Muscle layer of duodenum (tissue), 2 donors: ENCODE data around the gene TCF4.

ENCODE experiments used
- H3K27ac ChIP-seq: one replicate; pipeline ENCODE4 v1.7.0; 2013; ENCODE audit warnings: mild to moderate bottlenecking, low read length
- H3K27me3 ChIP-seq: one replicate; pipeline ENCODE4 v1.7.0; 2013; ENCODE audit warnings: low read depth, mild to moderate bottlenecking, control low read depth, low read length
- H3K36me3 ChIP-seq, 2 donors: one replicate each; pipeline ENCODE4 v1.7.0; 2013; ENCODE audit warnings: low read length in 2 of 2, control low read depth in 1 of 2, mild to moderate bottlenecking in 1 of 2; ENCODE audit not compliant: insufficient read depth in 2 of 2, control insufficient read depth in 1 of 2
- H3K4me1 ChIP-seq, 2 donors: one replicate each; pipeline ENCODE4 v1.7.0; 2013; ENCODE audit warnings: low read length in 2 of 2, mild to moderate bottlenecking in 2 of 2, control low read depth in 1 of 2, moderate library complexity in 1 of 2; ENCODE audit not compliant: insufficient read depth in 2 of 2, control insufficient read depth in 1 of 2
- H3K4me3 ChIP-seq, 2 donors: one replicate each; pipeline ENCODE4 v1.7.0; 2013; ENCODE audit warnings: low read length in 2 of 2, low read depth in 1 of 2, mild to moderate bottlenecking in 1 of 2
- H3K9me3 ChIP-seq, 2 donors: one replicate each; pipeline ENCODE4 v1.7.0; 2013; ENCODE audit warnings: low read length in 2 of 2, control low read depth in 1 of 2, mild to moderate bottlenecking in 1 of 2; ENCODE audit not compliant: control insufficient read depth in 1 of 2
- donor health status: healthy.

The TCF4 gene

DNA sequence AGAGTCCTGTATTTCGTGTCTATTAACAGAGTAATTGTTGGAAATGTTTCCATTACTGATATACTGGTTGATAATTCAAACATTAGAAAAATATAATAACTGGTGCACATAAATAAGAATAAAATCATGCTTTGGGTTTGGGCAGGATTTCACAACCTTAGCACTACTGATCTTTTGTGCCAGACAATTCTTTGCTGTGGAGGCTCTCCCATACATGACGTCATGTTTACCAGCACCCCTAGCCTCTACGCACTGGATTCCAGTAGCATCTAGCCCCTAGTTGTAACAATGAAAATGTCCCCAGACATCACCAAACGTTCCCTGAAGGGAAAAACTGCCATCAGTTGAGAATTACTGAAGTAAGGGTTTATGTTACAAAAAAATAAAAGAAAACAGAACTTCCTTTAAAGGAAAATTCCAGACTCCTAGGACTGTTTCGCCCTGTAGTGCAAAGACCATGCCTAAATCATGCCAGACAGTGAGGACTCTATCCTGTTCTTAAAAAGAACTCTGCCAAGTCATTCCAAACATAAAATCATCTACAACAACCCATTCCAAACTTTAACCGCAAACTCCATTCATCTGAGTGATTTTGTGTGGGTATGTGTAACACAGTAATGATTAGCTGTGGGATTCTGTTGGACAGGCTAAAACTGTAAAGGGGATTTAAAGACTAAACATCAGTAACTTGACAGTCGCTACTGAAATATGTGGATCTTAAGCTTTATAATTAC lies 315.3 kb downstream of the TCF4 start:
- H3K4me1 ChIP-seq, result peaks cover 3 to 4% of the 10 kb centered on the region in 2 donors
- H3K27me3 ChIP-seq, result no peaks in the 10 kb centered on the region
- H3K9me3 ChIP-seq, result no peaks in the 10 kb centered on the region
- H3K36me3 ChIP-seq, result peaks cover 14 to 41% of the 10 kb centered on the region in 2 donors
- H3K27ac ChIP-seq, result peak overlapping the region; percentile 12
- no peak overlapping the region for H3K4me3 ChIP-seq

DNA sequence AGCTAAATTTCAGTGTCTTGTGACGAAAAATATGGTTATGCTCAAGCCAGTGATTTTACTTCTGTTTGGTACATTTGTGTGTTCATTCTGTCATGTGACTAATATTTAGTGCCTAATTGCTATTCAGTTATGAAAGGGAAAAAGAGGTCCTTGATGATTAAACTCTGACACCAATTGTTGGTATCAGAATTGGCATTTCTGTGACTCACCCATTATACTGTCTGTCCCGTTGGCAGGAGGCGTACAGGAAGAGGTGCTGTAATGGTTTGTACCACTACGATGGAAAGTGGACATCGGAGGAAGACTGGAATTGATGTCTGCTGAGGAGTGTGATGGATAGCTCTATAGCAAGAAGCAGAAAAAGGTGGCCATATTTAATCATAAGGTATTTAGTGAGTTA lies 318.4 kb downstream of the TCF4 start:
- Histone ChIP-seq H3K27ac (no peak overlapping the region), H3K36me3 (peaks cover 24 to 42% of the 10 kb centered on the region in 2 donors), H3K9me3 (no peaks in the 10 kb centered on the region), H3K4me1 (peaks cover 3 to 4% of the 10 kb centered on the region in 2 donors), H3K4me3 (no peak overlapping the region), H3K27me3 (no peaks in the 10 kb centered on the region)

DNA sequence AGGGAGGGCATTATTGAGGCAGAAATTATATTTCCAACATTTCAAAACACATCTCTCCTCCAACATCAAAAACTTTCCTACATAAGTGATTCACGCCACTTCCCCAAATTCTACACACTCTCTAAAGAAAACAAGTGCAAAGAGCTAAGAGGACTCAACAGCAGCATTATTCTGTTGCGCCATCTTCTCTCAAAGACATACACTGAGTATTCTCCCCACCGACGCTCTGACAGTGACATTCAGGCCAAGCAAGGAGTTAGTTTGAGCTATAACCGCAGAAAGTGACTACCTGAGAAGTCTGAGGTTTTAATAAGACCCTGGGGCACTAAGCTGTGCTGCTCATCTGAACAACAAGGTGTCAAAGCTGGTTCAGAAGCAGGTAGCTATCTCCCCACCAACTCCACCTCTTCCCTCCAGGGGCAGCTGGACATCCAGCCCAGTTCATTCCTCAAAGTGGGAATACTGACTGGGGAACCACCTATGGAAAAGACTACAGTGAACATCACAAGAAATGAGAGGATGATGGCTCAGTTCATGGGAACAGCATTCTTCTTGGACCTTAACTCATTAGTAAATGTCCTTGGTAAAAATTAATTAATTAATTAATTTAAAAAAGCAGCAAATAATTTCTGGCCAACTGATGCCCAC lies 319.2 kb downstream of the TCF4 start:
- no peak overlapping the region for H3K27ac ChIP-seq
- peaks cover 3 to 4% of the 10 kb centered on the region in 2 donors for H3K4me1 ChIP-seq
- no peaks in the 10 kb centered on the region for H3K9me3 ChIP-seq
- no peak overlapping the region for H3K4me3 ChIP-seq
- peaks cover 25 to 34% of the 10 kb centered on the region in 2 donors for H3K36me3 ChIP-seq
- H3K27me3 ChIP-seq, result no peaks in the 10 kb centered on the region

DNA sequence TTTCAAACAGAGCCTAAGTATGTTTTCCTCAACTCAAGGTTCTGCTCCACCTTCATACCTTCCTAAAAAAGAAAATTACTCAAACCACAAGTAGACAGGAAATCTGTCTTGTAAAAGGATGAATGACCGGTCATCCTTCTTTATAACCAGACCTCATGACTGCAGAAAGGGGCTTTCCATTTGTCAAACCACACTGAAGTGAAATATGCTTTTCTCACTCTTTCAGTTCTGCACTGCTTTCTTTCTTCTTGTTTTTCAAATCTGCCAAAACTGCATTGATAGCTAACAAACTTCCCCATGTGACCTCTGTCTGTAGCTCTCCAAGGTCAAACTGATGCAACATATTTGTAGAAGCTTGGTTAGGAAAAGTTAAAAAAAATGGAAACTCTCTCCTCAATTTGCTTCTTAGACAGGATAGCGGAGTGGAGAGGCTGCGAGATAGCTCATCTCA lies 319.8 kb downstream of the TCF4 start:
- H3K27me3 ChIP-seq, result no peaks in the 10 kb centered on the region
- H3K9me3 ChIP-seq, result no peaks in the 10 kb centered on the region
- peaks cover 3 to 4% of the 10 kb centered on the region in 2 donors for H3K4me1 ChIP-seq
- peaks cover 25 to 32% of the 10 kb centered on the region in 2 donors for H3K36me3 ChIP-seq
- no peak overlapping the region for H3K27ac ChIP-seq
- H3K4me3 ChIP-seq, result no peak overlapping the region

DNA sequence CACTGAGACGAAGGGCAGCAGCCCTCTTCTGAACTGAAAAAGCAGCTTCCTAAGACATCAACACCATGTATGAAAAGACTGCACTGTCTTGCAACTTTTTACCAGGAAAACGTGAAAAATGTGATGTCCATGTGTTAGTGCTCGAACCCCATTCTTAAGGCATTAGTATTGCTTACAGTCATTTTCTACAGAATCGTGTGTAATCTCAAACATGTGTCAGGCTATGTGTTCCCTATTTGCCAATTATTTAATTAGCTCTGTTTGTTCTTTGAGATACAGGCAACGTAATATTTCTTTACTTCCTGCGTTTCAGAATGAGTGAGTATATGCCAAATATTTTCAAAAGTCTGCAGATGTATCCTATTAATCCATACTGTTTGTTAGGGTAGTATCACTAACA lies 321.0 kb downstream of the TCF4 start:
- H3K27ac ChIP-seq, result no peak overlapping the region
- H3K4me3 ChIP-seq, result no peak overlapping the region
- H3K27me3 ChIP-seq, result no peaks in the 10 kb centered on the region
- peaks cover 3 to 4% of the 10 kb centered on the region in 2 donors for H3K4me1 ChIP-seq
- peaks cover 25 to 32% of the 10 kb centered on the region in 2 donors for H3K36me3 ChIP-seq
- H3K9me3 ChIP-seq, result no peaks in the 10 kb centered on the region

DNA sequence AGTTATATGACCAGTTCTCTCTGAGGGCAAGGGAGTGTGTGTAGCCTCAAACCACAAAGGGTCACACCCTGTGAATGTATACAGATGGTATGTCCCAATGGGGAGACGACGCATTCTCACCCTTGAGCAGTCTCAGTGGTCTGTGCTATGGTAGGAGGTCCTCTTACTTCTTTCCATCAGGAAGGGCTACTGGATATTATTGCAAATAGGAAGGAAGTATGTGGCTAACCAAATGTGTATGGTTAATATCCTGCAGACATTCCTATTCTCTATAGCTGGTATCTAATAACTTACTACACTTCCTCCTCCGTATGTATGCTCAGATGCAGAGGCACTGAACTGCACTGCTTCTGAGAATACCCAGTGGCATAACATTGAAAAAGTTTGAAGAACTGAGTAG lies 322.0 kb downstream of the TCF4 start:
- no peaks in the 10 kb centered on the region for H3K27me3 ChIP-seq
- H3K9me3 ChIP-seq, result no peaks in the 10 kb centered on the region
- H3K36me3 ChIP-seq, result peaks cover 25 to 40% of the 10 kb centered on the region in 2 donors
- no peak overlapping the region for H3K4me3 ChIP-seq
- H3K27ac ChIP-seq, result no peak overlapping the region
- H3K4me1 ChIP-seq, result peaks cover 3 to 4% of the 10 kb centered on the region in 2 donors

DNA sequence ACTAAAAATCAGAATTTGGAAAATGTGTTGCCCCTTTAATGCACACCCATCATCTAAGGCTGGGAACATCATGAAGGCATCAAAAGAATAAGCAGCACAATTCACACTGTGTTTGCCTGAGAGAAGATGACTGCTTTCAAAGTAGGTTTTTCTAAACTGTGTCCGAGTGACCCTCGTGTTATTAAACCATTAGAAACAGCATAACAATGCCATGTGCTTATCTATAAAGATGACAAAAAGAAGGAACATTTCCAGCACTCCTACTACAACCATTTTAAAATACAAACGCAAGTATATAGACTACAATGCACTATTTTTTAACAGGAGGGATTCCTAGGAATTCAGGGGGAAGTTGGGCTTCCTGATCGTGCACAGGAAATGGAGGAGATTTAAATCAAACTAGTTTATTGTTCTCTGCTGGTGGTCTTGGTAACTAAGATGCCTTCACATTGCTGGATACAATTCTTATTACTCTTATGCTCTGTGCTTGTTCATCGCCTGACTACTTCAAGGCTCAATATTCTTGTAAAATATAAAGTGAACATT lies 322.8 kb downstream of the TCF4 start:
- Histone ChIP-seq H3K9me3 (no peaks in the 10 kb centered on the region), H3K4me1 (peaks cover 3 to 4% of the 10 kb centered on the region in 2 donors), H3K27ac (no peak overlapping the region), H3K4me3 (no peak overlapping the region), H3K36me3 (peaks cover 25 to 45% of the 10 kb centered on the region in 2 donors), H3K27me3 (no peaks in the 10 kb centered on the region)

DNA sequence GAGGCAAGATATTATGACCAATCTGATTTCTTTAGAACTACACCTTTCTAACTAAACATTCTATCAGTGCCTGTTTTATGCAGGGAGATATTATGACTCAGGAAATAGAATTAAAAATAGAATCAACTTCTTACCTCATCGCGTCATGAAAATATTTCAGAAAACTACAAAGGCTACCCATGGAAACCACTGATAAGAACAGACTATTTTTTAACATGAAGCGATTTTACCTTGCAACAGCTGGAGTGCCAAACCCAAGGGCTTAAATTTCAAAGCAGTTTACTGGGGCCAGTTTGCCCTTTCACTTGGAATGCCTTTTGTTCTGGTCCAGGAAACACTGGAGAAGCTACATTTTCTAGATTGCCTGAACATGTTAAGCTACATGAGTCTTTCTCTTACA lies 323.9 kb downstream of the TCF4 start:
- Histone ChIP-seq H3K27me3 (no peaks in the 10 kb centered on the region), H3K4me3 (no peak overlapping the region), H3K36me3 (peaks cover 15 to 38% of the 10 kb centered on the region in 2 donors), H3K4me1 (peaks cover 3 to 4% of the 10 kb centered on the region in 2 donors), H3K9me3 (no peaks in the 10 kb centered on the region), H3K27ac (no peak overlapping the region)

DNA sequence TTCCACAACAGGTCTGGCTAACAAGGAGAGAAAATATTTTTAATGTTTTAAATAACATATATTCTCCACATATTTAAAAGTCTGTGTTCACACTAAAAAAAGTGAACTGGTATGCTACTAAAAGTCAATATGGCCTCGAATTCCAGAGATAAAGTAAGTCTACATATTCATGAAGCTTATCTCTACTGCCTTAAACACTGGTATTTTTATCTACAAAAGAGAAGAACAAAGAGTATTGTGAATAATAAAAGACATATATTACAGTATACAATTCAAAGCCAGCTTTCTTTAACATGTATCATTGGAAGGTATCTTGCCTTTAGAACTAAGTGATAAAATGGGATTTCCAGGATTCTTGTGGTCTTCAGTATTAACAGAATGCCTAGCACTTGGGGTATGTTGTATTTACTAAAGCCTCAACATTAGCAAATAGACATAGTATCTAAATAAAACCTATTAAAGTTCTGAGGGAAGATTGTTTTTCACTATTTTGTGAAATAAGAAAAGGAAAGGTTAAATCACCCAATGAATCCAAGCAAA lies 325.9 kb downstream of the TCF4 start:
- H3K4me3 ChIP-seq, result no peak overlapping the region
- H3K9me3 ChIP-seq, result no peaks in the 10 kb centered on the region
- no peaks in the 10 kb centered on the region for H3K27me3 ChIP-seq
- no peak overlapping the region for H3K27ac ChIP-seq
- peaks cover 0 to 3% of the 10 kb centered on the region in 2 donors for H3K4me1 ChIP-seq
- peaks cover 16 to 26% of the 10 kb centered on the region in 2 donors for H3K36me3 ChIP-seq

DNA sequence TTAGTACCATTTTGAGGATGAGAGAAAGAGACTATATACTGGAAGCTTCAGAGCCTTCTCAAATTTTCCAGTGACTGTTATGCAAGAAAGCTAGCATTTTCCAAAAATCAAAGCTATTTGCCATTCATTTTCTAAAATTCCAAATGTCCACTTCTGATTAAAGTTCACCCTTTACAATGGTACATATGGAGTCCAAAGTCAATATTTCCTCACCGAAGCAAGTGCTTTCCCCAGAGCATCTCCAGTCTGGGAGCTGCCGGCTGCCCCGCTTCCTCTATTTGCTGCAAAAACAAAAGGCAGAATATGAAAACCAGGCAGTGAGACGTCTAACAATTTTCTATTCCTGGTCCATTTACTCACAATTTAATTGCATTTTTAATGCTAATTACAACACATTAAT lies 326.7 kb downstream of the TCF4 start:
- Histone ChIP-seq H3K36me3 (peaks cover 15 to 26% of the 10 kb centered on the region in 2 donors), H3K9me3 (no peaks in the 10 kb centered on the region), H3K27me3 (no peaks in the 10 kb centered on the region), H3K27ac (no peak overlapping the region), H3K4me3 (no peak overlapping the region), H3K4me1 (no peaks in the 10 kb centered on the region)

DNA sequence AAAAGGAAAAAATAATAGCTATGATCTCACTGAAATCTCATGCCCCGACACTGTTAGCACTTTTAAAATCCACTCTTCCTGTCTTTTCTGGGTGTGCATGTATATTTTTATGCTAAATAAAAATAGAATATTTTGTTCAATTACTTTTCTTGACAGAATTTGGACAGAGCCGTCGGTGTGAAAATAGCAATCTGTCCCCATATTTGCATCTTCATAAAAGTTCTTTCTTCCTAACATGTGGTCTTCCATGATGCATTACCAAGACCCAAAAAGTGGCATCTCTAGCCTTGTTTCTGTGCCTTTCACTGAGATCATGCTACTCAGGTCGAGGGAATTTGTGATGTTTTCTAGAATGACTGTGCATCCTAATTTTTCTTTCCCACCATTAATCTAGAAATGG lies 329.9 kb downstream of the TCF4 start:
- H3K27ac ChIP-seq, result no peak overlapping the region
- peaks cover 15 to 39% of the 10 kb centered on the region in 2 donors for H3K36me3 ChIP-seq
- H3K9me3 ChIP-seq, result no peaks in the 10 kb centered on the region
- H3K27me3 ChIP-seq, result no peaks in the 10 kb centered on the region
- peaks cover 0 to 2% of the 10 kb centered on the region in 2 donors for H3K4me1 ChIP-seq
- no peak overlapping the region for H3K4me3 ChIP-seq
